CD14-positive monocyte (primary cell): ENCODE data around the gene SOX5. TPM values are rescaled to one million over a fixed set of nuclear protein-coding genes. Genes with fewer than 3 reads are reported as not detected.

Experiments
- DNase-seq, 3 donors: peaks; one replicate each; pipeline ENCODE4 v3.0.0-alpha.2; 2011 to 2022
- H2AFZ ChIP-seq: 2 replicates; pipeline ENCODE4 v1.6.0; 2012; ENCODE audit warnings: mild to moderate bottlenecking, low read depth, low read length, inconsistent platforms; ENCODE audit not compliant: insufficient read depth, poor library complexity, severe bottlenecking
- H3K27ac ChIP-seq, 2 donors: 1 replicate in 1 of 2; 2 replicates in 1 of 2; pipeline ENCODE4 v1.5.1; 2012 to 2013; ENCODE audit warnings: low read length in 2 of 2, control low read depth in 1 of 2, inconsistent platforms in 1 of 2, low read depth in 1 of 2, mild to moderate bottlenecking in 1 of 2
- H3K27me3 ChIP-seq, 2 donors: one replicate each; pipeline versions ENCODE4 v1.6.0 to v1.6.1; 2011 to 2013; ENCODE audit warnings: low read length in 2 of 2; ENCODE audit not compliant: control insufficient read depth in 2 of 2, insufficient read depth in 2 of 2
- H3K36me3 ChIP-seq, 2 donors: replicated peaks in 1 of 2; 1 replicate in 1 of 2; 2 replicates in 1 of 2; pipeline versions ENCODE4 v1.5.1 to v1.6.1; 2012 to 2013; ENCODE audit warnings: low read length in 2 of 2, control low read depth in 1 of 2, inconsistent platforms in 1 of 2, mild to moderate bottlenecking in 1 of 2; ENCODE audit not compliant: insufficient read depth in 2 of 2, control insufficient read depth in 1 of 2
- H3K4me1 ChIP-seq, 2 donors: 1 replicate in 1 of 2; 2 replicates in 1 of 2; pipeline versions ENCODE4 v1.5.1 to v1.6.1; 2012 to 2013; ENCODE audit warnings: low read length in 2 of 2, control low read depth in 1 of 2, inconsistent platforms in 1 of 2, mild to moderate bottlenecking in 1 of 2, moderate library complexity in 1 of 2; ENCODE audit not compliant: insufficient read depth in 2 of 2, control insufficient read depth in 1 of 2
- H3K4me2 ChIP-seq: replicated peaks from 2 replicates; pipeline ENCODE3; 2012; ENCODE audit warnings: low read length, moderate library complexity, mild to moderate bottlenecking; ENCODE audit not compliant: poor library complexity, severe bottlenecking; ENCODE audit errors: extremely low read depth
- H3K4me3 ChIP-seq, 3 experiments: fragments of 200-600 bp in 1 of 3; sonication (generic) in 1 of 3; replicated peaks in 1 of 3; 1 replicate in 2 of 3; 2 replicates in 1 of 3; pipeline ENCODE4 v1.5.1; 2011 to 2013; ENCODE audit warnings: low read length in 3 of 3, mild to moderate bottlenecking in 3 of 3, control low read depth in 2 of 3, low read depth in 2 of 3, inconsistent platforms in 1 of 3, moderate library complexity in 1 of 3
- H3K79me2 ChIP-seq: 2 replicates; pipeline ENCODE4 v1.6.0; 2012; ENCODE audit warnings: mild to moderate bottlenecking, control low read depth, inconsistent platforms, low read length, moderate library complexity; ENCODE audit not compliant: insufficient read depth
- H3K9ac ChIP-seq: 2 replicates; pipeline ENCODE4 v1.6.0; 2017; ENCODE audit warnings: low read length, mild to moderate bottlenecking; ENCODE audit not compliant: insufficient read depth, poor library complexity, severe bottlenecking
- H3K9me3 ChIP-seq, 2 donors: replicated peaks in 1 of 2; 1 replicate in 1 of 2; 2 replicates in 1 of 2; pipeline versions ENCODE4 v1.5.1 to v1.6.1; 2012 to 2013; ENCODE audit warnings: low read length in 2 of 2, control low read depth in 1 of 2; ENCODE audit not compliant: control insufficient read depth in 1 of 2, insufficient read depth in 1 of 2
- H4K20me1 ChIP-seq: 2 replicates; pipeline ENCODE4 v1.6.0; 2012; ENCODE audit warnings: mild to moderate bottlenecking, low read length, control low read depth, moderate library complexity; ENCODE audit not compliant: insufficient read depth
- H3K27ac Mint-ChIP-seq, 7 donors: one replicate each; pipeline ENCODE4 v1.8.0; 2020; ENCODE audit warnings: mild to moderate bottlenecking in 7 of 7, mixed read lengths in 7 of 7, moderate library complexity in 6 of 7, inconsistent platforms in 2 of 7
- H3K27me3 Mint-ChIP-seq, 3 donors: one replicate each; pipeline ENCODE4 v1.8.0; 2021 to 2022; ENCODE audit warnings: low read depth in 3 of 3, mild to moderate bottlenecking in 3 of 3, mixed read lengths in 3 of 3, moderate library complexity in 3 of 3, inconsistent platforms in 1 of 3
- H3K36me3 Mint-ChIP-seq, 2 donors: one replicate each; pipeline ENCODE4 v1.8.0; 2020; ENCODE audit warnings: mixed read lengths in 2 of 2, inconsistent platforms in 1 of 2, mild to moderate bottlenecking in 1 of 2
- H3K4me1 Mint-ChIP-seq: one replicate; pipeline ENCODE4 v1.8.0; 2020; ENCODE audit warnings: mild to moderate bottlenecking, mixed read lengths
- H3K4me3 Mint-ChIP-seq, 2 donors: one replicate each; pipeline ENCODE4 v1.8.0; 2020; ENCODE audit warnings: mild to moderate bottlenecking in 2 of 2, mixed read lengths in 2 of 2, moderate library complexity in 1 of 2
- H3K9me3 Mint-ChIP-seq, 7 donors: one replicate each; pipeline ENCODE4 v1.8.0; 2020 to 2022; ENCODE audit warnings: mixed read lengths in 7 of 7, mild to moderate bottlenecking in 6 of 7, moderate library complexity in 6 of 7, inconsistent platforms in 2 of 7
- WGBS: methylation state at CpG from one replicate; pipeline ENCODE4 v1.1.5; 2013; ENCODE audit warnings: missing lambda C conversion rate; ENCODE audit not compliant: insufficient coverage; 5-methylcytosine and 5-hydroxymethylcytosine counted together
- intact Hi-C, 2 donors: fragments of 100-400 bp; cut with micrococcal nuclease; formaldehyde crosslinking; loops; one replicate each; pipeline versions ENCODE4 v1.15.0 to v1.15.1; 2023
- polyA plus RNA-seq, 3 donors: library from polyadenylated mRNA; depleted of rRNA in 1 of 3; unstranded in 2 of 3; stranded (reverse) in 1 of 3; fragments of 300-500 nt in 2 of 3; fragments of >200 nt in 1 of 3; fragmentation: Illumina TruSeq in 2 of 3; gene quantifications; 1 replicate in 2 of 3; 2 replicates in 1 of 3; pipeline ENCODE4 v1.2.3, GENCODE V29; 2012 to 2021
- TF ChIP-seq, protein P1 (sequence below): fragments of 200-600 bp; IDR thresholded peaks from one replicate; pipeline ENCODE4 v1.8.0; 2022; ENCODE audit warnings: antibody characterized with exemption, mild to moderate bottlenecking

The SOX5 gene
- polyA plus RNA-seq, 3 donors: not detected

DNA sequence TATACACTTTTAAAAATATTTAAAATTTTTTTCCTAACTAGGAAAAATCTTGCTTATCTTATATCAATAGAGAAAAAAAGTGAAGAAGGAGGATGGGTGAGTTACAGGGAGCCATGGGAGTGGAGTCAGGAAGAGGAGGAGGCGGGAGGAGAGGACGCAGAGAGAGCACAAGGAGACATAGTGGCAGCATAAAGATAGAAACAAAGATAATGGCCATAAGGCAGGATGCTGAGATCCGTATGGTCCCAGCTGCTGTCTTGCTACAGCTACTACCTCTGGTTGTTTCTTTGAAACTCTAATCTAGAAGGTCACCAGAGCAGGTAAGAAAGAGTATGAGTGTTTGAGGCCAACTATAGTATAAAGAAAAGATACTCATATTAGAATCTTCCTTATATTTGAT is 2.6 kb upstream of the SOX5 start:
- no peak overlapping the region for H3K4me2 ChIP-seq
- no peak for DNase-seq
- intact Hi-C loops: no loop called here
- no peak overlapping the region for H3K27ac Mint-ChIP-seq
- no peaks in the 10 kb centered on the region for H3K4me1 ChIP-seq
- H3K9ac ChIP-seq: no peak overlapping the region
- H3K9me3 ChIP-seq: no peaks in the 10 kb centered on the region
- 70% methylated on average over 3 of the region's 3 CpGs for WGBS
- TF ChIP-seq, protein P1, sequence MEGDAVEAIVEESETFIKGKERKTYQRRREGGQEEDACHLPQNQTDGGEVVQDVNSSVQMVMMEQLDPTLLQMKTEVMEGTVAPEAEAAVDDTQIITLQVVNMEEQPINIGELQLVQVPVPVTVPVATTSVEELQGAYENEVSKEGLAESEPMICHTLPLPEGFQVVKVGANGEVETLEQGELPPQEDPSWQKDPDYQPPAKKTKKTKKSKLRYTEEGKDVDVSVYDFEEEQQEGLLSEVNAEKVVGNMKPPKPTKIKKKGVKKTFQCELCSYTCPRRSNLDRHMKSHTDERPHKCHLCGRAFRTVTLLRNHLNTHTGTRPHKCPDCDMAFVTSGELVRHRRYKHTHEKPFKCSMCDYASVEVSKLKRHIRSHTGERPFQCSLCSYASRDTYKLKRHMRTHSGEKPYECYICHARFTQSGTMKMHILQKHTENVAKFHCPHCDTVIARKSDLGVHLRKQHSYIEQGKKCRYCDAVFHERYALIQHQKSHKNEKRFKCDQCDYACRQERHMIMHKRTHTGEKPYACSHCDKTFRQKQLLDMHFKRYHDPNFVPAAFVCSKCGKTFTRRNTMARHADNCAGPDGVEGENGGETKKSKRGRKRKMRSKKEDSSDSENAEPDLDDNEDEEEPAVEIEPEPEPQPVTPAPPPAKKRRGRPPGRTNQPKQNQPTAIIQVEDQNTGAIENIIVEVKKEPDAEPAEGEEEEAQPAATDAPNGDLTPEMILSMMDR: no peak
- no peaks in the 10 kb centered on the region for H3K36me3 Mint-ChIP-seq
- H3K4me3 ChIP-seq: no peak overlapping the region
- peaks cover 0 to 4% (median 1%) of the 10 kb centered on the region in 3 donors for H3K27me3 Mint-ChIP-seq
- H3K4me1 Mint-ChIP-seq: no peaks in the 10 kb centered on the region
- no peaks in the 10 kb centered on the region for H3K79me2 ChIP-seq
- H2AFZ ChIP-seq: no peak overlapping the region
- no peaks in the 10 kb centered on the region for H3K9me3 Mint-ChIP-seq
- H3K4me3 Mint-ChIP-seq: no peak overlapping the region
- H3K27me3 ChIP-seq: peaks cover 20 to 35% of the 10 kb centered on the region in 2 donors
- no peak overlapping the region for H3K27ac ChIP-seq
- no peaks in the 10 kb centered on the region for H3K36me3 ChIP-seq
- no peaks in the 10 kb centered on the region for H4K20me1 ChIP-seq

DNA sequence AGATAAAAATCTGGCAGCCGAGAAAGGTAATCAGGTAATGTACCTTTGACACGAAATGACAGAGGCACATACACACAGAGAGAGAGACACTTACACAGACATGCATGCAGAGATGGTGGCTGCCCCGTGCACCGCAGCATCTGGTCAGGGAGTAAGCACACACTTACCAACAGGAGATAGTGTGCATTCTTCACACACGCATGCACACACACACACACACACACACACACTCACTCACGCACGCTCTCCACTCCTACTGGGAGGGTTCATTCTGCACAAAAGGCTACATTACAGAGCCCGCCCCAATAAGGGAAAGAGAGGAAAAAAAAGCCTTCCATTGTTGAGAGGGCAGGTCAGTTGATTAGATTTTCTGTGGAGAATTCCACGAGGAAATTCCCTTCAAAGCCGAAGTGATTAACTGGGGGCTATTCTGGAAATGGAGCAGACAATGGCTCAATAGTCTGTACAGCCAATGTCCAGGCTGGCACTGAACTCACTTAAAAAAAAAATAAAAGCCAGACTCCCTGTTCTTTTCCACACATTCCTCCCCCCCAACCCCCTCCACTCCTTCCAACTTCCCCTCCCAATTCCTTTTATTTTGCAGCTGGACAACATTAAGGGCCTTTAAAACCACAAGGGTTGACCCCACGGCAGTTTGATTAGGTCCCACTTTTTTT is 1.4 kb upstream of the SOX5 start:
- Histone ChIP-seq H4K20me1 (no peaks in the 10 kb centered on the region), H3K9ac (no peak overlapping the region), H3K4me1 (no peaks in the 10 kb centered on the region), H3K27ac (no peak overlapping the region), H3K4me3 (no peak overlapping the region), H3K9me3 (no peaks in the 10 kb centered on the region), H3K79me2 (no peaks in the 10 kb centered on the region), H3K4me2 (no peak overlapping the region), H2AFZ (no peak overlapping the region), H3K36me3 (no peaks in the 10 kb centered on the region), H3K27me3 (peaks cover 20 to 35% of the 10 kb centered on the region in 2 donors)
- H3K4me1 Mint-ChIP-seq: no peaks in the 10 kb centered on the region
- TF ChIP-seq, protein P1: no peak
- H3K9me3 Mint-ChIP-seq: no peaks in the 10 kb centered on the region
- no peak overlapping the region for H3K27ac Mint-ChIP-seq
- no peak overlapping the region for H3K4me3 Mint-ChIP-seq
- intact Hi-C loops: no loop called here
- H3K36me3 Mint-ChIP-seq: no peaks in the 10 kb centered on the region
- DNase-seq: no peak
- 63% methylated on average over 4 of the region's 11 CpGs for WGBS
- peaks cover 0 to 6% (median 1%) of the 10 kb centered on the region in 3 donors for H3K27me3 Mint-ChIP-seq
